Esophagus squamous epithelium (tissue), 5 donors: ENCODE measurements around the gene NKD1. TPM values are rescaled to one million over a fixed set of nuclear protein-coding genes. Genes with fewer than 3 reads are reported as not detected.

Source experiments
- DNase-seq: peaks from one replicate; lab custom pipeline; 2025; lab: John Stamatoyannopoulos, UW
- H3K27ac ChIP-seq, 4 donors: fragments of 200-600 bp; sonication (generic); one replicate each; pipeline ENCODE4 v1.5.1; 2016 to 2019; ENCODE audit warnings: mild to moderate bottlenecking in 1 of 4
- H3K27me3 ChIP-seq, 4 donors: fragments of 200-600 bp; sonication (generic); 1 replicate in 3 of 4; 2 replicates in 1 of 4; pipeline versions ENCODE4 v1.5.1 to v1.6.0; 2017 to 2021; ENCODE audit warnings: antibody characterized with exemption in 1 of 4
- H3K36me3 ChIP-seq, 3 donors: fragments of 200-600 bp; sonication (generic); one replicate each; pipeline ENCODE4 v1.5.1; 2016 to 2019
- H3K4me1 ChIP-seq, 3 donors: fragments of 200-600 bp; sonication (generic); one replicate each; pipeline ENCODE4 v1.5.1; 2017 to 2019
- H3K4me3 ChIP-seq, 4 donors: fragments of 200-600 bp; sonication (generic); 1 replicate in 3 of 4; 2 replicates in 1 of 4; pipeline ENCODE4 v1.5.1; 2016 to 2019; ENCODE audit warnings: mild to moderate bottlenecking in 2 of 4, moderate library complexity in 1 of 4
- H3K9me3 ChIP-seq, 3 donors: fragments of 200-600 bp; sonication (generic); one replicate each; pipeline ENCODE4 v1.5.1; 2016 to 2019
- CTCF ChIP-seq, 6 experiments: fragments of 450-650 bp in 4 of 6; fragments of 200-600 bp in 2 of 6; sonication (generic) in 2 of 6; IDR thresholded peaks; one replicate each; pipeline ENCODE4 v1.5.1; 2016 to 2019; ENCODE audit warnings: antibody characterized with exemption in 6 of 6, mild to moderate bottlenecking in 4 of 6, moderate library complexity in 4 of 6
- POLR2A ChIP-seq, 4 donors: fragments of 450-650 bp; IDR thresholded peaks; one replicate each; pipeline ENCODE4 v1.6.1; 2017; ENCODE audit warnings: antibody characterized with exemption in 4 of 4, mild to moderate bottlenecking in 4 of 4, moderate library complexity in 3 of 4
- WGBS, 2 donors: methylation state at CpG; one replicate each; pipeline ENCODE4 v1.1.5; 2018; 5-methylcytosine and 5-hydroxymethylcytosine counted together
- intact Hi-C: fragments of 100-400 bp; cut with DNase I; formaldehyde crosslinking; loops from one replicate; pipeline ENCODE4 v1.15.0; 2022
- total RNA-seq, 4 donors: library from RNA; depleted of rRNA; stranded (reverse); fragments of >200 nt; gene quantifications; one replicate each; pipeline ENCODE4 v1.1.0, GENCODE V29; 2016
- donor health status: DM: yes; HTN: yes; CAD: no.

Gene NKD1
- total RNA-seq, 4 donors from 2014 or later: 1.1 to 10.5 (median 3.1) TPM

DNA sequence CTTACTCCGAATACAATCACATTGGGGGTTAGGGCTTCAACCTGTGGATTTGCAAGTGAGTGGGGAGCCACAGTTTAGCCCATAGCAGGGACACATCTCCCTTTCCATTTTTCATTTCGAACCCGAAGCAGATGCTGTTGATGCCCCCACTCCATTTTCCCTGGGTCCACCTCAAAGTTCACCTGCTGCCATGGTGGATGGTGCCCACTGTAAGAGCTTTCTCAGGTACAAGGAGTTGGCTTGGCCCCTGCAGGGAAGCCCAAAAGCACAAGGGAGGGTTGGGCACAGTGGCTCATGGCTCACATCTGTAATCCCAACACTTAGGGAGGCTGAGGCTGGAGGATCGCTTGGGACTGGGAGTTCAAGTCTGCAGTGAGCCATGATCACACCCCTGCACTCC is 81.1 kb downstream of the NKD1 start:
- H3K9me3 ChIP-seq: no peaks in the 10 kb centered on the region
- no peak overlapping the region for H3K4me3 ChIP-seq
- H3K36me3 ChIP-seq: peaks cover 0 to 28% (median 0%) of the 10 kb centered on the region in 3 donors
- no peak overlapping the region for H3K27ac ChIP-seq
- peaks cover 4 to 25% (median 12%) of the 10 kb centered on the region in 3 donors for H3K4me1 ChIP-seq
- WGBS, 2 donors: 90 to 94% methylated on average over 3 to 4 of the region's 4 CpGs
- intact Hi-C loops: no loop called here
- H3K27me3 ChIP-seq: no peaks in the 10 kb centered on the region
- TF ChIP-seq POLR2A (IDR thresholded peaks at IDR 0.05) (no peak), CTCF (IDR thresholded peaks at IDR 0.05) (no peak)
- DNase-seq: no peak

DNA sequence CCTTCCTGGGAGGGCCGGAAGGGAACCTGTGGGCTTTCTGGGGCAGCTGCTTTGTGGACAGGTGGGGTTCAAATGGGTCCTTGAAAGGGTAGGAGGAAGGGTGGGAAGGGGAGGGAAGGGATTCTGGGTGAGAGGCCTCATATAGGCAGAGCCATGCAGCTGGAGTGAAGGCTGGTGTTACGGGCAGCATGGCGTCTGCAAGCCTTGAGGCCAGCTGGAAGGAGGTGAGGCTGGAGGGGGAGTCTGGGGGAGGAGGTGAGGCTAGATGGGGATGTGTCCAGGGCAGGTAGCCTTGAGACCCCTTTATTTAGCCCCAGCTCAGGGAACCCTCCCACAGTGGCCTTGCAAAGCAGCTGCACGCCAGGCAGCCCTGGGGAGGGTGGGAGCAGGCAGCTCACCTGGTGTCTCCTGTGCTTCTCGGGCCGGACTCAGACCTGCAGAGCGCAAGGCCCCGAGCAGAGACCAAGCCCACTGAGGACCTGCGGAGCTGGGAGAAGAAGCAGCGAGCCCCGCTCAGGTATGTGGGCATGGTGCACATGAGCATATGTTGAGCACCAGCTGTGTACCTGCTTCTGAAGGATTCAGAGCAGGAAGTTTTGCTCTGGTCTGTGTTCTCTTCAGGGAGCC is 82.3 kb downstream of the NKD1 start:
- Histone ChIP-seq H3K27ac (no peak overlapping the region), H3K27me3 (no peaks in the 10 kb centered on the region), H3K4me3 (no peak overlapping the region), H3K9me3 (no peaks in the 10 kb centered on the region), H3K4me1 (peaks cover under 1 to 23% (median 12%) of the 10 kb centered on the region in 3 donors), H3K36me3 (peaks cover 0 to 28% (median 0%) of the 10 kb centered on the region in 3 donors)
- TF ChIP-seq CTCF (IDR thresholded peaks at IDR 0.05): no peak
- TF ChIP-seq POLR2A (IDR thresholded peaks at IDR 0.05): no peak
- 100% methylated on average over 6 of the region's 11 CpGs; no CpG with 5 or more reads in 1 of the 2 donors for WGBS, 2 donors
- no peak for DNase-seq
- intact Hi-C loops: no loop called here

GRCh38 chr16:50631249-50631984 is 83.2 kb downstream of the NKD1 start:
- intact Hi-C loops: no loop called here
- H3K9me3 ChIP-seq: no peaks in the 10 kb centered on the region
- H3K4me1 ChIP-seq: peaks cover 0 to 14% (median 10%) of the 10 kb centered on the region in 3 donors
- TF ChIP-seq POLR2A (IDR thresholded peaks at IDR 0.05): no peak
- TF ChIP-seq CTCF (IDR thresholded peaks at IDR 0.05): no peak
- no peak for DNase-seq
- H3K27ac ChIP-seq: no peak overlapping the region
- H3K27me3 ChIP-seq: no peaks in the 10 kb centered on the region
- WGBS, 2 donors: 58 to 65% methylated on average over 6 to 7 of the region's 8 CpGs
- no peak overlapping the region for H3K4me3 ChIP-seq
- peaks cover 0 to 28% (median 0%) of the 10 kb centered on the region in 3 donors for H3K36me3 ChIP-seq

GRCh38 chr16:50631985-50632576 is 83.9 kb downstream of the NKD1 start:
- WGBS, 2 donors: 86 to 94% methylated on average over 9 to 19 of the region's 22 CpGs
- H3K27me3 ChIP-seq: no peaks in the 10 kb centered on the region
- no peak overlapping the region for H3K27ac ChIP-seq
- DNase-seq: no peak
- H3K4me1 ChIP-seq: peaks cover 0 to 7% (median 4%) of the 10 kb centered on the region in 3 donors
- H3K4me3 ChIP-seq: no peak overlapping the region
- H3K9me3 ChIP-seq: no peaks in the 10 kb centered on the region
- intact Hi-C loops: no loop called here
- TF ChIP-seq POLR2A (IDR thresholded peaks at IDR 0.05) (no peak), CTCF (IDR thresholded peaks at IDR 0.05) (no peak)
- peaks cover 0 to 28% (median 0%) of the 10 kb centered on the region in 3 donors for H3K36me3 ChIP-seq
